Right cardiac atrium (tissue), 5 donors: ENCODE measurements around the gene SLX4IP. TPM values are rescaled to one million over a fixed set of nuclear protein-coding genes. Genes with fewer than 3 reads are reported as not detected.
"Not testable (repeated sequence)": the region's sequence is repeated elsewhere in the genome, so short reads cannot be mapped to it uniquely, and the experiment has no call there.

Experiments
- ATAC-seq, 2 donors: fragments of 200-7000 bp; cut with Tn5 transposase; one replicate each; pipeline versions ENCODE4 v1.8.0 to v1.9.1; 2020; ENCODE audit warnings: moderate library complexity in 2 of 2, mild to moderate bottlenecking in 1 of 2
- DNase-seq, 3 donors: peaks; one replicate each; pipeline ENCODE4 v3.0.0-alpha.2; 2020
- H3K27ac ChIP-seq: one replicate; pipeline ENCODE4 v1.5.1; 2013; ENCODE audit warnings: mild to moderate bottlenecking, low read length, control low read depth, moderate library complexity
- H3K27me3 ChIP-seq: one replicate; pipeline ENCODE4 v1.6.1; 2013; ENCODE audit not compliant: control insufficient read depth, insufficient read depth
- H3K4me1 ChIP-seq: one replicate; pipeline ENCODE4 v1.6.1; 2013; ENCODE audit warnings: low read length; ENCODE audit not compliant: control insufficient read depth, insufficient read depth
- H3K4me3 ChIP-seq: one replicate; pipeline ENCODE4 v1.5.1; 2013; ENCODE audit warnings: low read length, control low read depth
- H3K9me3 ChIP-seq: one replicate; pipeline ENCODE4 v1.6.1; 2013; ENCODE audit warnings: low read length; ENCODE audit not compliant: control insufficient read depth
- WGBS: extraction: QIAGEN DNeasy Blood & Tissue Kit; methylation state at CpG from one replicate; pipeline ENCODE4 v1.1.7; 2013; 5-methylcytosine and 5-hydroxymethylcytosine counted together
- intact Hi-C, 4 donors: fragments of 100-400 bp; cut with DNase I; formaldehyde crosslinking; loops; one replicate each; pipeline versions ENCODE4 v1.11.0 to v1.14.0; 2022 to 2023
- polyA plus RNA-seq: library from polyadenylated mRNA; stranded (reverse); fragments of 200-250 nt; gene quantifications from one replicate; pipeline ENCODE4 v1.2.3, GENCODE V29; 2013
- total RNA-seq, 4 donors: library from RNA; stranded (reverse); fragmentation: NEBNext Ultra II Directional; extraction: Animal tissue kit (Norgen Biotek cat#: 25700); gene quantifications; one replicate each; pipeline ENCODE4 v1.2.1, GENCODE V29; 2021
- donor health status: healthy with polysubstance abuse.
- donor health status: DM: no; HTN: yes; CAD: no.
- donor health status: DM: no; HTN: no; CAD: no.
- donor health status: DM: no; HTN: yes; CAD: no; lungs with severe emphysema.
- donor health status: DM: yes; HTN: yes; CAD: no.

The SLX4IP gene
- total and polyA plus RNA-seq, 5 donors: 1.3 to 3.2 (median 2.5) TPM

- H3K4me3 ChIP-seq: no peak overlapping the region
- no peaks in the 10 kb centered on the region for H3K9me3 ChIP-seq
- H3K4me1 ChIP-seq: no peaks in the 10 kb centered on the region
- H3K27ac ChIP-seq: no peak overlapping the region
- DNase-seq (no peak), ATAC-seq (no peak)
- no peaks in the 10 kb centered on the region for H3K27me3 ChIP-seq
- intact Hi-C loops: no loop called here
- WGBS: 68% methylated on average over 2 of the region's 2 CpGs
Observed at GRCh38 chr20:10578607-10579006, 143.5 kb downstream of the SLX4IP start.

- no peak overlapping the region for H3K27ac ChIP-seq
- no peak overlapping the region for H3K4me3 ChIP-seq
- H3K9me3 ChIP-seq: no peaks in the 10 kb centered on the region
- 100% methylated on average over 1 of the region's 1 CpG for WGBS
- ATAC-seq (no peak), DNase-seq (no peak)
- H3K27me3 ChIP-seq: no peaks in the 10 kb centered on the region
- H3K4me1 ChIP-seq: no peaks in the 10 kb centered on the region
- intact Hi-C loops: no loop called here
Observed at GRCh38 chr20:10579942-10580341, 144.8 kb downstream of the SLX4IP start.

GRCh38 chr20:10580700-10581099 lies 145.6 kb downstream of the SLX4IP start:
- Histone ChIP-seq H3K9me3 (no peaks in the 10 kb centered on the region), H3K4me1 (no peaks in the 10 kb centered on the region), H3K27me3 (no peaks in the 10 kb centered on the region), H3K27ac (no peak overlapping the region), H3K4me3 (no peak overlapping the region)
- intact Hi-C loops: no loop called here
- 97% methylated on average over 2 of the region's 2 CpGs for WGBS
- DNase-seq (no peak), ATAC-seq (no peak)

- intact Hi-C loops: no loop called here
- WGBS: 64% methylated on average over 4 of the region's 4 CpGs
- Histone ChIP-seq H3K27ac (no peak overlapping the region), H3K9me3 (no peaks in the 10 kb centered on the region), H3K4me1 (no peaks in the 10 kb centered on the region), H3K27me3 (no peaks in the 10 kb centered on the region), H3K4me3 (no peak overlapping the region)
- ATAC-seq (no peak), DNase-seq (no peak)
Observed at GRCh38 chr20:10581823-10582222, 146.7 kb downstream of the SLX4IP start.

- DNase-seq (no peak), ATAC-seq (no peak)
Observed at GRCh38 chr20:10584371-10584770, 149.3 kb downstream of the SLX4IP start.

GRCh38 chr20:10585308-10585707 lies 150.2 kb downstream of the SLX4IP start:
- Histone ChIP-seq H3K4me3 (no peak overlapping the region), H3K27me3 (no peaks in the 10 kb centered on the region), H3K27ac (no peak overlapping the region), H3K4me1 (no peaks in the 10 kb centered on the region), H3K9me3 (no peaks in the 10 kb centered on the region)
- DNase-seq: no peak
- WGBS: 99% methylated on average over 3 of the region's 3 CpGs
- ATAC-seq: no peak
- intact Hi-C loops: no loop called here

More at GRCh38 chr20:10584371-10584770, 149.3 kb downstream of the SLX4IP start:
- no peak overlapping the region for H3K4me3 ChIP-seq
- no peaks in the 10 kb centered on the region for H3K27me3 ChIP-seq
- intact Hi-C loops: no loop called here
- H3K9me3 ChIP-seq: no peaks in the 10 kb centered on the region
- no peaks in the 10 kb centered on the region for H3K4me1 ChIP-seq
- no peak overlapping the region for H3K27ac ChIP-seq

- H3K9me3 ChIP-seq: no peaks in the 10 kb centered on the region
- WGBS: 77% methylated on average over 4 of the region's 4 CpGs
- ATAC-seq (no peak), DNase-seq (no peak)
- intact Hi-C loops: no loop called here
- H3K4me3 ChIP-seq: no peak overlapping the region
- H3K27me3 ChIP-seq: no peaks in the 10 kb centered on the region
- H3K4me1 ChIP-seq: no peaks in the 10 kb centered on the region
- no peak overlapping the region for H3K27ac ChIP-seq
Observed at GRCh38 chr20:10586296-10586695, 151.2 kb downstream of the SLX4IP start.

GRCh38 chr20:10590446-10590845 lies 155.3 kb downstream of the SLX4IP start:
- intact Hi-C loops, H3K4me3 ChIP-seq, H3K27me3 ChIP-seq, DNase-seq, H3K9me3 ChIP-seq, ATAC-seq, H3K4me1 ChIP-seq, H3K27ac ChIP-seq: not testable (repeated sequence)
- WGBS: 95% methylated on average over 10 of the region's 10 CpGs

- WGBS: 96% methylated on average over 1 of the region's 1 CpG
- Histone ChIP-seq H3K27ac (no peak overlapping the region), H3K4me3 (no peak overlapping the region), H3K27me3 (no peaks in the 10 kb centered on the region), H3K9me3 (no peaks in the 10 kb centered on the region), H3K4me1 (peaks cover 2% of the 10 kb centered on the region)
- DNase-seq (no peak), ATAC-seq (no peak)
- intact Hi-C loops: no loop called here
Observed at GRCh38 chr20:10590950-10591671, 156.0 kb downstream of the SLX4IP start.

- peaks cover 2% of the 10 kb centered on the region for H3K4me1 ChIP-seq
- peak overlapping the region; percentile 77 for H3K27ac ChIP-seq
- DNase-seq: no peak
- ATAC-seq: peak; percentile 73 to 80
- H3K9me3 ChIP-seq: no peaks in the 10 kb centered on the region
- no peaks in the 10 kb centered on the region for H3K27me3 ChIP-seq
- intact Hi-C loops: no loop called here
- no peak overlapping the region for H3K4me3 ChIP-seq
- WGBS: 61% methylated on average over 2 of the region's 2 CpGs
Observed at GRCh38 chr20:10591946-10592521, 156.9 kb downstream of the SLX4IP start.

- Histone ChIP-seq H3K9me3 (no peaks in the 10 kb centered on the region), H3K4me1 (peaks cover 2% of the 10 kb centered on the region), H3K27ac (peak overlapping the region; percentile 58), H3K4me3 (no peak overlapping the region), H3K27me3 (no peaks in the 10 kb centered on the region)
- ATAC-seq (no peak), DNase-seq (no peak)
- 84% methylated on average over 7 of the region's 7 CpGs for WGBS
- intact Hi-C loops: no loop called here
Observed at GRCh38 chr20:10594296-10594868, 159.3 kb downstream of the SLX4IP start.
